ENCODE measurements around the gene KCNT2. TPM values are rescaled to one million over a fixed set of nuclear protein-coding genes. Genes with fewer than 3 reads are reported as not detected.
"Not testable (repeated sequence)": the region's sequence is repeated elsewhere in the genome, so short reads cannot be mapped to it uniquely, and the experiment has no call there.

The KCNT2 gene
- total RNA-seq, 1 donor from 2014 or later: 126 TPM

- Mint-ChIP-seq H3K27ac (ENCODE audit: unreplicated experiment) (no peak within 1 kb of the TSS), H3K27me3 (ENCODE audit: unreplicated experiment) (no peaks in the 10 kb centered on the region), H3K36me3 (ENCODE audit: unreplicated experiment) (no peaks in the 10 kb centered on the region), H3K4me1 (ENCODE audit: low read depth, unreplicated experiment) (peaks cover 2% of the 10 kb centered on the region), H3K9me3 (ENCODE audit: unreplicated experiment) (no peaks in the 10 kb centered on the region), H3K4me3 (ENCODE audit: unreplicated experiment) (no peak within 1 kb of the TSS)
- TF ChIP-seq CTCF (IDR thresholded peaks at IDR 0.05; ENCODE audit: partially characterized antibody, unreplicated experiment): no peak
- no peak for DNase-seq
Measured at GRCh38 chr1:196651637-196652215, 43.5 kb upstream of the KCNT2 start, which contains the start of gene CFH. CFH (plus strand) TSS chr1:196652043; CDS start chr1:196652118, 75 bp downstream.

GRCh38 chr1:196651079-196651478 lies 42.8 kb upstream of the KCNT2 start:
- Mint-ChIP-seq H3K27ac (ENCODE audit: unreplicated experiment) (no peak overlapping the region), H3K9me3 (ENCODE audit: unreplicated experiment) (no peaks in the 10 kb centered on the region), H3K4me1 (ENCODE audit: low read depth, unreplicated experiment) (peaks cover 2% of the 10 kb centered on the region), H3K36me3 (ENCODE audit: unreplicated experiment) (no peaks in the 10 kb centered on the region), H3K27me3 (ENCODE audit: unreplicated experiment) (no peaks in the 10 kb centered on the region), H3K4me3 (ENCODE audit: unreplicated experiment) (no peak overlapping the region)
- TF ChIP-seq CTCF (IDR thresholded peaks at IDR 0.05; ENCODE audit: partially characterized antibody, unreplicated experiment): no peak
- no peak for DNase-seq

DNA sequence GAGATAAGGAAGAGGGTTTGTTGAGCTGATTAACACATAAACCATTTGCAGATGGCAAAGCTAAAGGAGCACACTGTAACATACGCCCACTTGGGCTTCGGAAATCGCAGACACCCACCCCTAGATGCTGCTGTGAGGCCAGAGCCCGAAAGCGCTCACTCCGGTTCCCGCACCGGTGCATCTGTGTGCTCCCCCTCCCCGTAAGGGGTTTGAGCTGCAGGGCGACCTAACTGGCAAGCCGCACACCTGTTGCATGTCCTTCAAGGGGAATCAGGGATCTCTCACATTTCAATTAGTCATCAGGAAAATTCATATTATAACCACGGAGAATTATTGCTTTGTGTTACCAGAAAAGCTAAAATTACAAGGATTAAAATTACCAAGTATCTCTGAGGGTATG lies 42.2 kb upstream of the KCNT2 start:
- TF ChIP-seq CTCF (IDR thresholded peaks at IDR 0.05; ENCODE audit: partially characterized antibody, unreplicated experiment): no peak
- H3K4me3 Mint-ChIP-seq (ENCODE audit: unreplicated experiment): no peak overlapping the region
- peaks cover 2% of the 10 kb centered on the region for H3K4me1 Mint-ChIP-seq (ENCODE audit: low read depth, unreplicated experiment)
- no peak for DNase-seq
- no peaks in the 10 kb centered on the region for H3K27me3 Mint-ChIP-seq (ENCODE audit: unreplicated experiment)
- no peaks in the 10 kb centered on the region for H3K36me3 Mint-ChIP-seq (ENCODE audit: unreplicated experiment)
- no peaks in the 10 kb centered on the region for H3K9me3 Mint-ChIP-seq (ENCODE audit: unreplicated experiment)
- no peak overlapping the region for H3K27ac Mint-ChIP-seq (ENCODE audit: unreplicated experiment)

DNA sequence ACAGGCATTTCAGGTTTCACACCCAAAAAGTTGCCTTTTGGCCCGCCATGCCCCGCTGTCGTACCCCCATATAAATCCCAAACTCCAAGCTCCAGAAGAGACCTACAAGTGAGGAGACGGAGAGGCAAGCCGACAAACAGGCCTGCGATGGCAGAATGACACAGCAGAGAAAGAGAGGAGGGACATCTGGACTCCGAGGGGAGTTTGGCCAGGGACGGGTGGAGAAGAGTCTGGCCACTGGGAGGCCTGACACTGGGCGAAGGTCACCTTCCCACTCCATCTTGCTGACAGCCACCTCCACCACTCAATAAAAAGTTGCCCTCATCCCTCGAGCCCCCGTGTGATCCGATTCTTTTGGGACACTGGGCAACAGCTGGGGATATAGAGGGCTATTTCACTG lies 41.8 kb upstream of the KCNT2 start:
- Mint-ChIP-seq H3K27me3 (ENCODE audit: unreplicated experiment) (no peaks in the 10 kb centered on the region), H3K9me3 (ENCODE audit: unreplicated experiment) (no peaks in the 10 kb centered on the region), H3K4me3 (ENCODE audit: unreplicated experiment) (no peak overlapping the region), H3K27ac (ENCODE audit: unreplicated experiment) (no peak overlapping the region), H3K36me3 (ENCODE audit: unreplicated experiment) (no peaks in the 10 kb centered on the region), H3K4me1 (ENCODE audit: low read depth, unreplicated experiment) (peaks cover 2% of the 10 kb centered on the region)
- no peak for TF ChIP-seq CTCF (IDR thresholded peaks at IDR 0.05; ENCODE audit: partially characterized antibody, unreplicated experiment)
- no peak for DNase-seq

GRCh38 chr1:196640976-196641375 lies 32.7 kb upstream of the KCNT2 start:
- no peak overlapping the region for H3K27ac Mint-ChIP-seq (ENCODE audit: unreplicated experiment)
- no peak for DNase-seq
- TF ChIP-seq CTCF (IDR thresholded peaks at IDR 0.05; ENCODE audit: partially characterized antibody, unreplicated experiment): no peak
- peaks cover 2% of the 10 kb centered on the region for H3K4me1 Mint-ChIP-seq (ENCODE audit: low read depth, unreplicated experiment)
- H3K9me3 Mint-ChIP-seq (ENCODE audit: unreplicated experiment): no peaks in the 10 kb centered on the region
- H3K36me3 Mint-ChIP-seq (ENCODE audit: unreplicated experiment): no peaks in the 10 kb centered on the region
- H3K27me3 Mint-ChIP-seq (ENCODE audit: unreplicated experiment): no peaks in the 10 kb centered on the region
- H3K4me3 Mint-ChIP-seq (ENCODE audit: unreplicated experiment): no peak overlapping the region

- not testable (repeated sequence) for H3K27me3 Mint-ChIP-seq (ENCODE audit: unreplicated experiment); H3K4me1 Mint-ChIP-seq (ENCODE audit: low read depth, unreplicated experiment); H3K27ac Mint-ChIP-seq (ENCODE audit: unreplicated experiment); H3K36me3 Mint-ChIP-seq (ENCODE audit: unreplicated experiment); H3K9me3 Mint-ChIP-seq (ENCODE audit: unreplicated experiment); DNase-seq; H3K4me3 Mint-ChIP-seq (ENCODE audit: unreplicated experiment)
Measured at GRCh38 chr1:196639291-196639690, 31.1 kb upstream of the KCNT2 start.
